HG02938 (cell line): Measurements from ENCODE around the gene TMEM150B.
A peak's percentile ranks its signal among the peaks of the same experiment; 100 is the strongest.

ENCODE experiments used
- ATAC-seq: cut with Tn5 transposase; IDR thresholded peaks from one replicate; pipeline ENCODE4 v1.9.1; 2021; ENCODE audit warnings: mild to moderate bottlenecking, moderate library complexity; ENCODE audit not compliant: unreplicated experiment

TMEM150B gene

DNA sequence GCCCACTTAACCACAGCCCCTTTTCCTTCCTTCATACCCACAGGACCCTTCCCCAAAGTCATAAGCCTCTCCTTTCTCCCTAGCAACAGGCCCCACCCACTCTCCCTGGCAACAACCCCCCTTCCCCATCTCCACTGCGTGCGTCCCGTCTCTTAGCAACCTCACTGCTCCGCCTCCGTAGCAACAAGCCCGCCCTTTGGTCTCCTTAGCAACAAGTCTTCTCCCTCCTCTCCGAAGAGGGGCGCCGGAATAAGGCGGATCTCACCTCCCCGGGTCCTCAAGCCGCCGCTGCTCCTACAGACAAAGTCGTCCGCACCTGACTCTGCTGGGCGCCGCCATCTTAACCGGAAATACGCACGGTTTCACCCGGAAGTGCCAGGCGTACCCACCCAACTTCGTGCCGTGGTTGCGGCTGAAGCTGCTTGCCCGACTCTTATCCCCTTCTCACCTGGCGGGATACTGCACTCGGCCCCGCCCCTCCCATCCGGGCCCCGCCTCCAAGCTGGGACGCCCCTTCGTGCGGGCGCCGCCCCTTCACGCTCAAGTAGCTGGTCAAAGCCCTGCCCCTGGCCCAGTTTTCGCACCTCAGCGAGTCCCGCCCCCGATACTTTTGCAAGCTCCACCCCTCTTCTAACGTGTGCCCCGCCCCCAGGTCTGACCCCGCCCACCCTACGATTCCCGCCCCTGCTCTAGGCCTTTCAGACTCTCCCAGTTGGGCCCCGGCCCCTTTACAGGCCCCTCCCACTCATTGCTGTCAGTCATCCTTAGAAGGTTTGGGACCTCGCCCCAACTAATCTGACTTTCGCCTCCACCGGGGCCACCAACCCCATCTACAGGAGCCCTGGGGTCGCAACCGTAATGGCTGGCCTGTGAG is 45.1 kb downstream of the TMEM150B start, which contains the start of gene HSPBP1:
Gene HSPBP1, minus strand, starts transcription at position 341 of the 874 bp plus-strand sequence. CDS start 502 bp downstream, outside the sequence.
- ATAC-seq = peak; percentile 61

GRCh38 chr19:55279340-55279739 is 45.8 kb downstream of the TMEM150B start:
- ATAC-seq = no peak

DNA sequence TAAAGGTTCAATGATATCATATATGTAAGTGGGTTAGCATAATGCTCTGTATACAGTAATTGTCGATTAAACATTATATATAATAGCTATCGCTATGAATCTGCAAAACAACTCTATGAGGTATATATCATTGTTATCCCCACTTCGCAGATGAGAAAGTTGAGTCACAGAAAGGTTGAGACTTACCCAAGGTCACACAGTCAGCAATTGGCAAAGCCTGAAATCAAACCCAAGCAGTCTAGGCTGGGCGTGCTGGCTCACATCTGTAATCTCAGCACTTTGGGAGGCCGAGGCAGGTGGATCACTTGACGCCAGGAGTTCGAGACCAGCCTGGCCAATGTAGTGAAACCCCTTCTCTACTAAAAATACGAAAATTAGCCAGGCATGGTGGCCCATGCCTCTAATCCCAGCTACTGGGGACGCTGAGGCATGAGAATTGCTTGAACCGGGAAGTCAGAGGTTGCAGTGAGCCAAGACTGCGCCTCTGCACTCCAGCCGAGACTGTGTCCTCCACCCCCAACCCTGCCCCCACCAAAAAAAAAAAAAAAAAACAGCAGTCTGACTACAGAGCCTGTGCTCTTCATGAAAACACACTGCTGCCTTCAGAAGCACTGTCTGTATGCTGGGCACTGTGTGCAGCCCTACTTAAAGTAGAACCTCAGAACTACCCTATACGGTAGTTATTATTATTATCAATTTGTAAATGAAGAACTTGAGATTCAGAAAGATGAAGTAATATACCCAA is 46.6 kb downstream of the TMEM150B start:
- no peak for ATAC-seq

DNA sequence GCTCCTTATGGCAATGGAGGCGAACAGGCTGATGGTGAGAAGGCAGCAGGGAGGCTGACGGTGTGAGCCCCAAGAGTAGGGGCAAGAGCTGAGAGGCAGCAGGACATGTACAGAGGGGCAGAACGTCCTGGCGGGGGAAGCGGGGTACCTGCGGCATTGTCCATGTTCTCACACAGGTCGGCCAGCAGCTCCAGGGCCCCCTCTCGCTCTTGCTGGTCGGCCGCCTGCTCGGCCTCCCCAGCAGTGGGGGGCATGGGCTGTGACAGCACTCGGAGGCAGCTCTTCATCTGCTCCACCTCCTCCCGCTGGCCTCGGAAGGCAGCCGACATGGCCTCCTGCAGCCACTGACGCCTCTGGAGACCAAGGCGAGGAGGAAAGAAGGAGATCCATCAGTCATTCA is 47.6 kb downstream of the TMEM150B start:
- no peak for ATAC-seq

DNA sequence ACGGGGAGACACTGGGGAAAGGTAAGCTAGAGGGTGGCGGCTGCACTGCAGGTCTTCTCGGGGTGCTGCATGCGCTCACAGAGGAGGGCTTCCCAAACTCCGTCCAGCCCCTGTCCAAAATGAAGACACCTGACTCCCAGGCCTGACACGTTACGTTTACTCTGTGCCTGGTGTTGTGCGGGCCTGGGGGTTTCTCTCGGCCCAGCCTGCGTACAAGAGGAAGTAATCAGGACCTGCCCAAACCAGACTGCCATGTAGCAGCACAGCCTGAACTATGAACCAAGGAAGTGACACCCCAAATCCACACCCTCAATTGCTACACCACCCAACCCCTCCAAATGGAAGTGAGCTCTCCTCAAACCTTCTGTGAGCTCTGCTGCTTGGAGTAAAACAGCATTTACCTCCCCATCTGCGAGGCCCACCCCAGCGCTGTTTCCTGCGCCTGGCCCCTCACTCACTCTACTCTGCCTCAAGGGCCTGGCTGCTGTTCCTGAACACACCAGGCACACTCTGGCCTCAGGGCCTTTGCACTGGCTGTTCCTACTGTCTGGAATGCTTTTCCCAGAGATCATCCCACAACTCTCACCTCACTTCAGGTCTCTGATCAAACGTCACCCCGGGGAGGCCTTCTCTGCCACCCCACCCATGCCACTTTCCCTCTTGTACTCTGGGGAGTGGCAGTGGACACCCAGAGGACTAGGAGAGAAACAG is 48.3 kb downstream of the TMEM150B start:
- no peak for ATAC-seq

DNA sequence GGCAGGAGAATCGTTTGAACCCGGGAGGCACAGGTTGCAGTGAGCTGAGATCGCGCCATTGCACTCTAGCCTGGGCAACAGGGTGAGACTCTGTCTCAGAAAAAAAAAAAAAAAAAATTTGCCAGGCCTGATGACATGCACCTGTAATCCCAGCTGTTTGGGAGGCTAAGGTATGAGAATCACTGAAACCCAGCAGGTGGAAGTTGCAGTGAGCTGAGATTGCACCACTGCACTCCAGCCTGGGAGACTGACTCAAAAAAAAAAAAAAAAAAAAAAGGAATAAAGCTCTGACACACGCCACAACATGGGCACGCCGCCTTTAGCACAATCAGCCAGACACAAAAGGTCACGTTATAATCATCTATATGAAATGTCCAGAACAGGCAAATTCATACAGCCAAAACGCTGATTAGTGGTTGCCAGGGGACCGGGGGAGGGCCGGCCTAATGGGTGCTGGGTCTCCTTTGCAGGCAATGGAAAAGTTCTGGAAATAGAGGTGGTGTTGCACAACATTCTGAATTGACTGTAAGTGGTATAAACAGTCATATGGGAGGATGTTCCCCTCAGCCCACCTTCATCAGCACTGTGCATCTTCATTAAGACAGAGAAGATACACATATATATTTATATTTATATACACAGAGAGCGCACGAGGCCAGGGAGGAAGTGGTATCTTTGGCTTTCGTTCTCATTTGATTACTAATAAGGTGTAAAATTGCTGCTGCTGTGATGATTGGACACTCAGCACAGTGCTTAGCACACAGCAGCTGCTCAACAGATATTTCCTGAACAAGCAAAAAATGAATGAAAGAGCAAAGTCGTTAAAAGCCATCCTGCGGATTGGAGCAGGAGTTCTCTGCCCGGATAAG is 49.1 kb downstream of the TMEM150B start:
- ATAC-seq = peak; percentile 57

- no peak for ATAC-seq
Observed at GRCh38 chr19:55273978-55274707, 51.0 kb downstream of the TMEM150B start.

- ATAC-seq = no peak
Observed at GRCh38 chr19:55272142-55272541, 53.0 kb downstream of the TMEM150B start.

DNA sequence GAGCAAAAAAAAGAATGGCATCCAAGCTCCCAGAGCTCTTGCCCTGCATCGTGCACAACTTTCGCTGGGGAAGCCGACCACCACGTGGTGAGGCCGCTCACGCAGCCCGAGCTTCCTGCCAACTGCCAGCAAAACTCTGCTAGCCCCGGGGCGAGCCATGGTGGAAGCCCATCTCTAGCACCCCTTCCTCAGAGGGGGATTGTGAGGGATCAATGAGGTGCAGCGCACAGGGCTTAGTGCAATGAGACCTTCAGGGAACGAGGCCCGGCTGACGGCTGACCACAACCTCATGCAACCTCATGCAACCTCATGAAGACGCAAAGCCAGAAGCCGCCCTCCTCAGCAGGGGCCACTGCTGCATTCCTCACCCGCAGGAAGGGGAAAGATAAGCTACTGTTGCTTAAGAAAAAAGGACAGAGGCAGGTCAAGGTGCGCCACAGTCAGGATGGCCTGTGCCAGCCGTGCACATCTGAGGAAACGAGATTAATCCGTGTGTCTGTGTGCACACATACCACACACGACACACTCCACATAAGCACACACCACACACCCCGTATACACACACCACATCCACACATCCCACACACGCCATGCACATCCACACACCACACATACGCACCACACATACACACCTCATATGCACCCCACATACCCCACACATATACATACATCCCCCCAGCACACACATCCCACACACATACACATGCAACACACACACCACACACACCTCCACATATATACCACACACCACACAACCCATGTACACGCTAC is 54.8 kb downstream of the TMEM150B start:
- no peak for ATAC-seq

- ATAC-seq = no peak
Observed at GRCh38 chr19:55269299-55269698, 55.8 kb downstream of the TMEM150B start.

DNA sequence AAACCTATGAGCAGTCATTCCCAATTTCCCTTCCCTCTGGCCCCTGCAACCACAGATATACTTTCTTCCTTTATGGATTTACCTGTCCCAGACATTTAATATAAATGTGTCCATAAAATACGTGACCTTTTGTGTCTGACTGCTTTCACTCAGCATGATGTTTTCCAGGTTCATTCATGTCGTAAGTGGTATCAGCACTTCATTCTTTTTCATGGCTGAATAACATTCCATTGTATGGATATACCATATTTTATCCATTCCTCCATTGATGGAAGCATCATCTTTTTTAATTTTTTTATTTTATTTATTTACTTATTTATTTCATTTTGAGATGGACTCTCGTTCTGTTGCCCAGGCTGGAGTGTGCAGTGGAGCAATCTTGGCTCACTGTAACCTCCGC is 58.3 kb downstream of the TMEM150B start:
- ATAC-seq = no peak

- no peak for ATAC-seq
Observed at GRCh38 chr19:55266404-55266803, 58.7 kb downstream of the TMEM150B start.

DNA sequence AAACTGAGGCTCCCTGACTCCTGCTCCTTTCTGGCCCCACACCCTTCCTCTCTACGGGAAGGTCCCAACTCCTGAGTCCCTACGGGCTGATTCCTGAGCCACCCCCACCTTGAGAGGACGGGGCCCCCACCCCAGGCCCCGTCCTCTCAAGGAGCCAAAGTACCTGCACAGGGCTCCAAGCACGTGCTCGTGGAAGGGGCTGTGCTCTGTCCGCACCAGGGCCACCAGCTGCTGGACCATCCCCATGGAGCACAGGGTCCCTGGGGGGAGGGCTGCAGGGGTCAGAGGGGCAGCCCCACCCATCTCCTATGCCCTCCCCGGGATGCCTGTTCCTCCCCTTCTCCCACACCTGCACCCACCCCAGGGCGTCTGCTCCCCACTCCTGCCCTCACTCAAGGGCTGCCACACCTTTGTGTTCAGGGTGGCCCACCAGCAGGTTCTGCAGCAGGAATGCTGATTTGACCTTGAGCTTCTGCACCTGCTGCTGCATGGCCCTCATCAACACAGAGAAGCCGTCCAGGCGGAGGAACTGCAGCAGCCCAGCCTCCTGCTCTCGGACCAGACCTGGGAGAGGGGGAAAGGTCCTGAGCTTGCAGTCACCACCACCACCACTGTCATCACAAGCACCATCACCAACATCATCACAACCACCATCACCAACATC is 59.3 kb downstream of the TMEM150B start:
- ATAC-seq = no peak

DNA sequence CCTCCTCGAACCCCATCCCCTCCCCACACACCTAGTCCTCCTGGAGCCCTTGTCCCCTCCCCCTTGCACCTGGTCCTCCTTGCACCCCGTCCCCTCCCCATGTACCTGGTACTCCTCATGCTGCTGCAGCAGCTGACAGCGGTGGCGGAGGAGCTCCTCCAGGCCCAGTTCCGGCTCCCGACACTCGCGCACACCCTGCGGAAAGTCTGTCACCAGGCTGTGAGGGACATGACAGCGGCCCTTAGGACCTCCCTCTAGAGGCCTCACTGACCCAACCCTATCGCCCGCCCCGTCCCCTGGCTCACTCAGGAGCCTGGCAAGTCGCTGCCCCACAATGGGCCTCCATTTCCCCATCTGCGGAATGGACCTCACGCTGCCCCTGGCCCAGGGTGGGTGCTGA is 60.0 kb downstream of the TMEM150B start:
- no peak for ATAC-seq

DNA sequence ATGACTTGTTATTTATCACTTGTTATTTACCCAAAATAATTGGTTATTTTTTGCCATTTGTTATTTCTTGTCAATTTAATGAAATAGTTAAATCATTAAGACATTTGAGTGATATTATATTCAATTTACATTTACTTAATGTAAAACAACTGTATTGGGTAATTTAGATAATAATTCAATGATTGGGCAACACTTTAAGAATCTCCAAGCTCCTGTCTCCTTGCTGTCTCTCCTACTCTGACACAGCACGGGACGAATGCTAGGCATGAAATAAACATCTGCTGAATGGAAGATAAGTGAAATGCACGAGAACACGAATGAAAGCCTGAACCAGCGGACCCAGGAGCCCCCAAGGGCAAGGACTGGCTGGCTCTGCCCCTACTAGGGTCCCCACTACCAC is 60.6 kb downstream of the TMEM150B start:
- ATAC-seq = no peak
